HL-60 (cell line): ENCODE results near the gene DSCAML1.

Experiments used
- DNase-seq, 2 experiments: peaks; one replicate each; pipeline ENCODE4 v3.0.0-alpha.2; 2010 to 2020; ENCODE audit warnings: low read depth in 1 of 2, low spot score in 1 of 2
- H3K27ac ChIP-seq: fragments of 250-450 bp; sonication (Bioruptor Pico); replicated peaks from 2 replicates; pipeline ENCODE4 v1.5.1; 2020; ENCODE audit warnings: mild to moderate bottlenecking, moderate library complexity
- H3K27me3 ChIP-seq: fragments of 250-450 bp; sonication (Bioruptor Pico); 2 replicates; pipeline ENCODE4 v1.5.1; 2021; ENCODE audit warnings: mild to moderate bottlenecking, moderate library complexity; ENCODE audit not compliant: insufficient read depth, poor library complexity, severe bottlenecking
- H3K4me3 ChIP-seq: replicated peaks from 2 replicates; pipeline ENCODE4 v1.5.1; 2011; ENCODE audit warnings: mild to moderate bottlenecking, control low read depth, low read length; ENCODE audit not compliant: insufficient read depth
- CTCF ChIP-seq: IDR thresholded peaks from one replicate; pipeline ENCODE4 v1.5.1; 2011; ENCODE audit warnings: low read length, control low read depth, inconsistent platforms; ENCODE audit not compliant: insufficient read depth
- GABPA ChIP-seq: IDR thresholded peaks from 2 replicates; pipeline ENCODE4 v1.6.1; 2012; ENCODE audit warnings: low read depth
- POLR2AphosphoS5 ChIP-seq: IDR thresholded peaks from 2 replicates; pipeline ENCODE4 v1.6.1; 2012; ENCODE audit warnings: low read depth
- REST ChIP-seq: IDR thresholded peaks from 2 replicates; pipeline ENCODE4 v1.6.1; 2012; ENCODE audit warnings: low read depth; ENCODE audit not compliant: insufficient replicate concordance
- SPI1 ChIP-seq: IDR thresholded peaks from 2 replicates; pipeline ENCODE4 v1.6.1; 2012; ENCODE audit warnings: low read depth, mild to moderate bottlenecking, borderline replicate concordance

Gene DSCAML1

GRCh38 chr11:117704395-117705100, 92.5 kb downstream of the DSCAML1 start:
- Histone ChIP-seq H3K4me3 (no peak overlapping the region), H3K27me3 (peaks cover 5% of the 10 kb centered on the region), H3K27ac (no peak overlapping the region)
- no peak for TF ChIP-seq REST
- no peak for TF ChIP-seq SPI1
- TF ChIP-seq CTCF, result no peak
- DNase-seq, result no peak

GRCh38 chr11:117702946-117703598, 93.9 kb downstream of the DSCAML1 start:
- TF ChIP-seq SPI1 (no peak), POLR2AphosphoS5 (no peak), GABPA (no peak), REST (no peak), CTCF (no peak)
- peaks cover 3% of the 10 kb centered on the region for H3K27me3 ChIP-seq
- H3K4me3 ChIP-seq, result no peak overlapping the region
- H3K27ac ChIP-seq, result no peak overlapping the region
- no peak for DNase-seq

- TF ChIP-seq REST (no peak), POLR2AphosphoS5 (no peak), GABPA (no peak), SPI1 (no peak), CTCF (no peak)
- Histone ChIP-seq H3K27ac (no peak overlapping the region), H3K27me3 (peaks cover 3% of the 10 kb centered on the region), H3K4me3 (no peak overlapping the region)
- no peak for DNase-seq
Measured at GRCh38 chr11:117701781-117702180, 95.2 kb downstream of the DSCAML1 start.
